Loucy (cell line): ENCODE results near the gene ABHD15.

Experiments used
- H2AFZ ChIP-seq: fragments of 200-600 bp; sonication (generic); 2 replicates; pipeline ENCODE4 v1.6.0; 2016; ENCODE audit warnings: antibody characterized with exemption, mild to moderate bottlenecking, low read length, moderate library complexity
- H3F3A ChIP-seq: fragments of 200-600 bp; 2 replicates; pipeline ENCODE4 v1.6.0; 2016; ENCODE audit warnings: antibody characterized with exemption, low read depth, mild to moderate bottlenecking
- H3K27me3 ChIP-seq: fragments of 200-600 bp; sonication (generic); 2 replicates; pipeline ENCODE4 v1.6.1; 2014; ENCODE audit warnings: low read length, mild to moderate bottlenecking; ENCODE audit not compliant: insufficient read depth, poor library complexity, severe bottlenecking
- H3K36me3 ChIP-seq: fragments of 200-600 bp; sonication (generic); 2 replicates; pipeline ENCODE4 v1.6.1; 2016; ENCODE audit warnings: low read length; ENCODE audit not compliant: insufficient read depth
- H3K4me1 ChIP-seq: fragments of 200-600 bp; sonication (generic); 2 replicates; pipeline ENCODE4 v1.5.1; 2014; ENCODE audit warnings: low read length, mild to moderate bottlenecking; ENCODE audit not compliant: insufficient read depth, poor library complexity, severe bottlenecking
- H3K4me2 ChIP-seq: fragments of 200-600 bp; sonication (generic); 2 replicates; pipeline ENCODE4 v1.6.0; 2014; ENCODE audit warnings: antibody characterized with exemption, low read length, low read depth, mild to moderate bottlenecking; ENCODE audit not compliant: poor library complexity, severe bottlenecking
- H3K4me3 ChIP-seq: fragments of 200-600 bp; sonication (generic); 2 replicates; pipeline ENCODE4 v1.5.1; 2014; ENCODE audit warnings: low read length, mild to moderate bottlenecking, mixed read lengths; ENCODE audit not compliant: poor library complexity, severe bottlenecking
- H3K79me2 ChIP-seq: fragments of 200-600 bp; sonication (generic); 2 replicates; pipeline ENCODE4 v1.6.1; 2014; ENCODE audit warnings: low read length; ENCODE audit not compliant: insufficient read depth
- H3K9ac ChIP-seq: fragments of 200-600 bp; sonication (generic); 2 replicates; pipeline ENCODE4 v1.6.0; 2014; ENCODE audit warnings: mild to moderate bottlenecking, low read depth, low read length, moderate library complexity; ENCODE audit not compliant: poor library complexity, severe bottlenecking
- H3K9me2 ChIP-seq: fragments of 200-600 bp; sonication (generic); replicated peaks from 2 replicates; pipeline ENCODE4 v1.6.1; 2016; ENCODE audit warnings: low read depth, low read length, mixed read lengths
- H3K9me3 ChIP-seq: fragments of 200-600 bp; sonication (generic); 2 replicates; pipeline ENCODE4 v1.6.1; 2014; ENCODE audit warnings: mild to moderate bottlenecking, antibody characterized with exemption, low read length, low read depth; ENCODE audit not compliant: insufficient read depth
- H4K20me1 ChIP-seq: fragments of 200-600 bp; sonication (generic); 2 replicates; pipeline ENCODE4 v1.6.0; 2014; ENCODE audit warnings: antibody characterized with exemption, low read length, mild to moderate bottlenecking; ENCODE audit not compliant: insufficient read depth, poor library complexity, severe bottlenecking
- CTCF ChIP-seq: fragments of 200-600 bp; sonication (generic); conservative IDR thresholded peaks from 2 replicates; pipeline ENCODE4 v1.5.1; 2014; ENCODE audit warnings: mild to moderate bottlenecking, antibody characterized with exemption, low read length
- EZH2phosphoT487 ChIP-seq: fragments of 200-600 bp; IDR thresholded peaks from 2 replicates; pipeline ENCODE4 v1.6.1; 2018; ENCODE audit warnings: antibody characterized with exemption, mild to moderate bottlenecking, moderate library complexity, borderline replicate concordance

ABHD15 gene

GRCh38 chr17:29567554-29568330 lies 905 bp upstream of the ABHD15 start:
- peaks cover 25% of the 10 kb centered on the region; the same call in 1 of the 2 replicates for H3K79me2 ChIP-seq
- H3K4me1 ChIP-seq, result peaks cover 17% of the 10 kb centered on the region
- no peaks in the 10 kb centered on the region for H3K9me2 ChIP-seq
- peak overlapping the region; percentile 87 for H3K9ac ChIP-seq
- H3K9me3 ChIP-seq, result no peaks in the 10 kb centered on the region
- H3F3A ChIP-seq, result 0 out of 2 replicates have a peak, but pooled peaks cover 3% of the 10 kb centered on the region
- H3K36me3 ChIP-seq, result no peaks in the 10 kb centered on the region
- peak overlapping the region; percentile 85 for H3K4me3 ChIP-seq
- H3K27me3 ChIP-seq, result no peaks in the 10 kb centered on the region
- peak overlapping the region; percentile 67 for H3K4me2 ChIP-seq
- peak overlapping the region; percentile 80 for H2AFZ ChIP-seq
- TF ChIP-seq EZH2phosphoT487 (no peak), CTCF (peak; percentile 30; the same call in 1 of the 2 replicates)
- H4K20me1 ChIP-seq, result peaks cover 16% of the 10 kb centered on the region

- H2AFZ ChIP-seq, result peak overlapping the region; percentile 60
- H3K9ac ChIP-seq, result peak overlapping the region; percentile 87
- H4K20me1 ChIP-seq, result peaks cover 16% of the 10 kb centered on the region
- no peaks in the 10 kb centered on the region for H3K9me2 ChIP-seq
- peaks cover 25% of the 10 kb centered on the region; the same call in 1 of the 2 replicates for H3K79me2 ChIP-seq
- TF ChIP-seq EZH2phosphoT487, result no peak
- no peak for TF ChIP-seq CTCF
- peak overlapping the region; percentile 85 for H3K4me3 ChIP-seq
- no peaks in the 10 kb centered on the region for H3K36me3 ChIP-seq
- H3K4me1 ChIP-seq, result peaks cover 17% of the 10 kb centered on the region
- no peaks in the 10 kb centered on the region for H3K9me3 ChIP-seq
- H3K27me3 ChIP-seq, result no peaks in the 10 kb centered on the region
- 0 out of 2 replicates have a peak, but pooled peaks cover 3% of the 10 kb centered on the region for H3F3A ChIP-seq
- peak overlapping the region; percentile 67 for H3K4me2 ChIP-seq
These were observed 392 bp upstream of the ABHD15 start for GRCh38 chr17:29567304-29567553.

- no peaks in the 10 kb centered on the region for H3K36me3 ChIP-seq
- peak overlapping the region; percentile 67 for H3K4me2 ChIP-seq
- peaks cover 16% of the 10 kb centered on the region for H4K20me1 ChIP-seq
- peak overlapping the region; percentile 85 for H3K4me3 ChIP-seq
- H3K9me2 ChIP-seq, result no peaks in the 10 kb centered on the region
- peak overlapping the region; percentile 47 for H2AFZ ChIP-seq
- H3K4me1 ChIP-seq, result peaks cover 17% of the 10 kb centered on the region
- TF ChIP-seq CTCF (peak; percentile 51), EZH2phosphoT487 (no peak)
- no peaks in the 10 kb centered on the region for H3K27me3 ChIP-seq
- 0 out of 2 replicates have a peak, but pooled peaks cover 3% of the 10 kb centered on the region for H3F3A ChIP-seq
- no peaks in the 10 kb centered on the region for H3K9me3 ChIP-seq
- peak overlapping the region; percentile 74 for H3K9ac ChIP-seq
- H3K79me2 ChIP-seq, result peaks cover 25% of the 10 kb centered on the region; the same call in 1 of the 2 replicates
These were observed 979 bp downstream of the ABHD15 start for GRCh38 chr17:29565643-29566472.
